ENCODE data around the gene HBG1.
"Not testable (repeated sequence)": the region's sequence is repeated elsewhere in the genome, so short reads cannot be mapped to it uniquely, and the experiment has no call there.

The HBG1 gene

DNA sequence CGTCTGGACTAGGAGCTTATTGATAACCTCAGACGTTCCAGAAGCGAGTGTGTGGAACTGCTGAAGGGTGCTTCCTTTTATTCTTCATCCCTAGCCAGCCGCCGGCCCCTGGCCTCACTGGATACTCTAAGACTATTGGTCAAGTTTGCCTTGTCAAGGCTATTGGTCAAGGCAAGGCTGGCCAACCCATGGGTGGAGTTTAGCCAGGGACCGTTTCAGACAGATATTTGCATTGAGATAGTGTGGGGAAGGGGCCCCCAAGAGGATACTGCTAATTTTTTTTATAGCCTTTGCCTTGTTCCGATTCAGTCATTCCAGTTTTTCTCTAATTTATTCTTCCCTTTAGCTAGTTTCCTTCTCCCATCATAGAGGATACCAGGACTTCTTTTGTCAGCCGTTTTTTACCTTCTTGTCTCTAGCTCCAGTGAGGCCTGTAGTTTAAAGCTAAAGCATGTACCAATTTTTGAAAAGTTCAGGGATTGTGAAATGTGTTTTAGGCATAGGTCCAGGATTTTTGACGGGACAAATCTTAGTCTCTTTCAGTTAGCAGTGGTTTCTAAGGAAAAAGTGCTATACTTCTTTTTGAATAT is at the start of gene HBG1:
Gene HBG1, minus strand, starts transcription at position 51 of the 590 bp plus-strand sequence. CDS start 53 bp downstream, outside the sequence.
- not testable (repeated sequence) for DNase-seq (ENCODE audit: low spot score)

DNA sequence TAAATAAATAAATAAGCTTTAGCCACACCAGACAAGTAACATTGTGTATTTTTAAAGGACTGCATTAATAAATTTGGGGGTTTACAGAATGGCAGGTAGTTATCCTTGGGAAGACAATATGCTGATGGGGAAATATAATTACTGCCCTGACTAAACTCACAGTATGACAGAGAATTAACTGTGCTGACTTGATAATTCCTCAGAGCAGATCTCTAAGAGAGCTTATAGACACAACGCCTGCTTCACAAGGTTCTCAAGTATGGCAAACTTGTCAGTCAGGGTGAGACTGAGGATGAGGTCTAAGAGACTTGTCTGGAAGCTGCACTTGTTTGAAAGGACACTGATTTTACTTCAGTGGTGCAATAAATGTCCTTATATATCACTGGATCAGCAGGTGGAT is 48.8 kb upstream of the HBG1 start:
- no peak for DNase-seq (ENCODE audit: low spot score)

DNA sequence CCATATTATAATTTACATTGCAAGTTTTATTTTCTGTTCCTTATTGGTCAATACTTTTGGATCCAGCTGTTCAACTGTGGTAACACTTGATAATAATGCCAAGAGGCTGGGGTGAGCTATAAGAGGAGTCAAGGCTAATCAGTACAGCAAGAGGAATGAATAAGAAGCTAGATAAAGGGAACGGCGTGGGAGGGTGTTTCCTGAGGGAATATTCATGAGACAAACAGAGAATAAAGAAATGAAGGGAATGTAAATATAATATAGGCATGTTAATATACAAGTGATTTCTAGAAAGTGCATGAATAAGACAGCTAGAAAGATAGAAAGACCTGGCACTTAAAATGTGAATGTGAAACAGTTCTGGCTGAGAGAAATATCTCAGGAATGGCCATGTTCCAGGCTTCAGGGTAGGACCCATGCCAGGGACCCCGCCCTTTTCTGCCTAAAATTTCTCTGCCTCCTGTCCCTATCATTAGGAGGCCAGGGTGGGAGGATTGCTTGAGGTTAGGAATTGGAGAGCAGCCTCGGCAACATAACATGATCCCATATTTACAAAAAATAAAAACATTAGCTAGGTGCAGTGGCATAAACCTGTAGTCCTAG is 48.2 kb upstream of the HBG1 start:
- DNase-seq (ENCODE audit: low spot score) = no peak

DNA sequence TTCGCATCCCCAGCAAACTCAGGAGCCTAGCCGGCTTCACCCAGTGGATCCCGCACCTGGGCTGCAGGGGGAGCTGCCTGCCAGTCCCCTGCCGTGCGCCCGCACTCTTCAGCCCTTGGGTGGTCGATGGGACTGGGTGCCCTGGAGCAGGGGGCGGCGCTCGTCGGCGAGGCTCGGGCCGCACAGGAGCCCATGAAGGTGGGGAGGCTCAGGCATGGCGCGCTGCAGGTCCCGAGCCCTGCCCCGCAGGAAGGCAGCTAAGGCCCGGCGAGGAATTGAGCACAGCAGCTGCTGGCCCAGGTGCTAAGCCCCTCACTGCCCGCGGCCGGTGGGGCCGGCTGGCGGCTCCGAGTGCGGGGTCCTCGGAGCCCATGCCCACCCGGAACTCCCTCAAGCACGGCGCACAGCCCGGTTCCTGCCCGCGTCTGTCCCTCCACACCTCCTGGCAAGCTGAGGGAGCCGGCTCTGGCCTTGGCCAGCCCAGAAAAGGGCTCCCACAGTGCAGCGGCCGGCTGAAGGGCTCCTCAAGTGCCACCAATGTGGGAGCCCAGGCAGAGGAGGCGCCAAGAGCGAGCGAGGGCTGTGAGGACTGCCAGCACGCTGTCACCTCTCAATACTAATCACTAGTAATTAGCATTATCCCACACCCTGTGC is 44.8 kb upstream of the HBG1 start:
- not testable (repeated sequence) for DNase-seq (ENCODE audit: low spot score)

DNA sequence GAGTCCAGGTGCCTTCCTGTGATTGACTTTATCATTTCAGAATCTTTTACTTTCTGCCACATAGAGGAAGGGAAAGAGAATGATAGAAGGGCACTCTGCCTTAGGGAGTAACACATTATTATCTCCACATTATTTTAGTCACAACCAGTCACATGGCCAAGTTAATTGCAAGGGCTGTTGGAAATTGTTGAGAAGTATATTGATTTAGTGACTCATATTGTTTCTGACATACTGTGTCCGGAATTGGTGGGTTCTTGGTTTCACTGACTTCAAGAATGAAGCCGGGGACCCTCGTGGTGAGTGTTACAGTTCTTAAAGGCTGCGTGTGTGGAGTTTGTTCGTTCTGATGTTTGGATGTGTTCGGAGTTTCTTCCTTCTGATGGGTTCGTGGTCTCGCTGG is 43.4 kb upstream of the HBG1 start:
- no peak for DNase-seq (ENCODE audit: low spot score)

DNA sequence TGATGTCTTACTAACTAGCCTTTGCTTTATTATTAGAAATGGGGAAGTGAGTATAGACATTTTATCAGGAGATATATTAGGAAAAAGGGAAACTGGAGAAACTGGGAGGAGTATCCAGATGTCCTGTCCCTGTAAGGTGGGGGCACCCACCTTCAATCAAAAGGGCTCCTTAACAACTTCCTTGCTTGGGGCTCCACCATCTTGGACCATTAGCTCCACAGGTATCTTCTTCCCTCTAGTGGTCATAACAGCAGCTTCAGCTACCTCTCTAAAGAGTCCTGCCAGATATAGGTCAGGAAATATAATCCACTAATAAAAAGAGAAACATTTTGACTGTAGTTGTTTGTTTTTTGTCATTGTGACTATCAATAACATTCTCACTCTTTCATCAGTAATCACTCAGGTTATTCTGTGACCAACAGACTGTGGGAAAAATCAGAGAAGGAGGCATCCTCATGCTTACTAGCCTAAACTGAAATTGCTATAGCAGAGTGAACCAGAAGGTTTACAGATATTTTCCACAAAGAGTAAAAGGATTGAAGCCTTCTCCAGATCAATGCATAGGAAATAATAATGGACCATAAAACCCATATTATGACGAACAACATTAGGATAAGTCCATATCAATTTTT is 41.7 kb upstream of the HBG1 start:
- DNase-seq (ENCODE audit: low spot score) = no peak

DNA sequence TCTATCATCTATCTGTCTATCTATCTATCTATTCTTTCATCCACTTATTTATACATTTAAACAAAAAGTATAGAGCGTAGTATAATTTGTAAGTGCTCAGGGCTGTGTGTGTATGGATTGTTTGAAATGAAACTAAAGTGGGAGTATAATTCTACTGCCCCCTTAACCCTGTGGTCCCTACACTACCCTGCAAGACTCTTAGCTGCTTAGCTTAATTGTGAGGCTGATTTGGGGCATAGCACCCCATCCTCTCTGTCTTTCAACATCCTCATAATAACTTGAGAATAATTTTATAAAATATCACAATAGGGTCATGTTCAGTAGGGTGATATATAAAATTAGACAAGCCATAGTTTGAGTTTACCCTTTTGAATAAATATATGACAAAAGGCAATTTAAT is 40.4 kb upstream of the HBG1 start:
- DNase-seq (ENCODE audit: low spot score) = no peak

DNA sequence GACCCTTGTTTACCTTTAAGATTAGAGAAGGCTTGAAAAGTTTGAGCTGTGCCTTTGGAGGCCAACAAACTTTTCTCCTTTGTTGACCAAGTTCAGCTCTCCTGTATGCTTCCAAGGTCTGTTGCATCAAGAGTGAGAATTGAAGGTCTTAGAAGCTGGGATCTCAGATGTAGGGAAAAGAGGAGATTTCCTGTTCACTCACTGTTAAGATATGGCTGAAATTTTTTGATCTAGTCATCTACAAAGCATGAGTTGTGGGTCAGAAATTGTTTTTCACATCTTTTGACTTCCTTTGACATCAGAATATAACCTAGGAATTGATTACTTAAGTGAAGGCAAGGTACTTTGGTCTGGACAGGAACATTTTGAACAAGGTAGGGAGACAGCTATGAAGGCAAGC is 40.0 kb upstream of the HBG1 start:
- DNase-seq (ENCODE audit: low spot score) = no peak

DNA sequence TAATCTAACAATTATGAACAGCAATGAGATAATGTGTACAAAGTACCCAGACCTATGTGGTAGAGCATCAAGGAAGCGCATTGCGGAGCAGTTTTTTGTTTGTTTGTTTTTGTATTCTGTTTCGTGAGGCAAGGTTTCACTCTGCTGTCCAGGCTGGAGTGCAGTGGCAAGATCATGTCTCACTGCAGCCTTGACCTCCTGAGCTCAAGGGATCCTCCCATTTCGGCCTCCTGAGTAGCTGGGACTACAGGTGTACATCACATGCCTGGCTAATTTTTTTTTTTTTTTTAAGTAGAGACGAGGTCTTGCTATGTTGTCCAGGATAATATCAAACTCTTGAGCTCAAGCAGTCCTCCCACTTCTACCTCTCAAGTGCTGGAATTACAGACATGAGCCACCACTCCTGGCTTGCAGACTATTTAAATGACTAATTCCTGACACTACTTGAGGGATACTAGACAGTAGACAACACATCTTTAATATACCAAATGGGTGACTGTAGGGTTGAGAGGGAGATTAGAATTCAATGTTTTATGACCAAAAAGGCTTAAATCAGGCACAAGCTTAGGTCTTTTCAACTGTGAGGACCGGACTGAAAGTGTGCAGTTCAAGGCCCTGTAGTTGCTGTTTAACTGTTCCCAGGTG is 39.4 kb upstream of the HBG1 start:
- DNase-seq (ENCODE audit: low spot score) = no peak

DNA sequence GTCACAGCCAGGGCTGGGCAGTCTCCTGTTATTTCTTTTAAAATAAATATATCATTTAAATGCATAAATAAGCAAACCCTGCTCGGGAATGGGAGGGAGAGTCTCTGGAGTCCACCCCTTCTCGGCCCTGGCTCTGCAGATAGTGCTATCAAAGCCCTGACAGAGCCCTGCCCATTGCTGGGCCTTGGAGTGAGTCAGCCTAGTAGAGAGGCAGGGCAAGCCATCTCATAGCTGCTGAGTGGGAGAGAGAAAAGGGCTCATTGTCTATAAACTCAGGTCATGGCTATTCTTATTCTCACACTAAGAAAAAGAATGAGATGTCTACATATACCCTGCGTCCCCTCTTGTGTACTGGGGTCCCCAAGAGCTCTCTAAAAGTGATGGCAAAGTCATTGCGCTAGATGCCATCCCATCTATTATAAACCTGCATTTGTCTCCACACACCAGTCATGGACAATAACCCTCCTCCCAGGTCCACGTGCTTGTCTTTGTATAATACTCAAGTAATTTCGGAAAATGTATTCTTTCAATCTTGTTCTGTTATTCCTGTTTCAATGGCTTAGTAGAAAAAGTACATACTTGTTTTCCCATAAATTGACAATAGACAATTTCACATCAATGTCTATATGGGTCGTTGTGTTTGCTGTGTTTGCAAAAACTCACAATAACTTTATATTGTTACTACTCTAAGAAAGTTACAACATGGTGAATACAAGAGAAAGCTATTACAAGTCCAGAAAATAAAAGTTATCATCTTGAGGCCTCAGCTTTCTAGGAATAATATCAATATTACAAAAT is 38.6 kb upstream of the HBG1 start:
- DNase-seq (ENCODE audit: low spot score) = no peak

DNA sequence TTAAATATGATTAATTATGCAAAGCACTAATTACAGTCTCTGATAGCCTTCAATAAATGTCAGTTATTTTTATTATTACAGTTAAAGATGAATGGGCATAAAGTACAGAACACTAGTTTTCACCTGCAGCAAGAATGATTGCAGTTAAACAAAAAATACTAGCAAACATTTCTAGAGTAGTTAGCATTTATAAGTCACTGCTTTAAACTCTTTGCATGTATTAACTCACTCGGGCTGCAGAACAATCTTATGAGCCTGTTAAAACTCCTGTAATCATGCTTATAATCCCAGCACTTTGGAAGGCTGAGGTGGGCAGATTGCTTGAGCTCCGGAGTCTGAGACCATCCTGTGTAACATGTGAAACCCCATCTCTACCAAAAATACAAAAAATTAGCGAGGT is 37.2 kb upstream of the HBG1 start:
- no peak for DNase-seq (ENCODE audit: low spot score)

DNA sequence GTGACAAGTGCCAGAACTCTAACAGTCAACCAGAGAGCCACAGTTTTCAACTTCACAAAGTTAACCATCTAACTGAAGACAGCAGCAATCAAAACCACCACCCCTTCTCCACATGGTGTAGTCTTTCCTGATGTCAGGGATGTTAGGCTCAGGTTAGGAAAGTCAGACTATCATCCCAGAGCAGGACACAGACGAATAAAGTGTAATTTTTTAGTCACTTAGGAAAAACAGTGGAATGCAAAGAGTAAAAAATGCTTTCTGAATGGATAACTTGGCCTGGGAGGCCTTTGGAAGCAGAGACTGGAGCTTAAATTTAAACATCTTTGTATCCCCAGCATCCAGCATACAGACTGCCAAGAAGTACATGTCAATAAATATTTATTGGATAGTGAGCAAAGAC is 36.7 kb upstream of the HBG1 start:
- no peak for DNase-seq (ENCODE audit: low spot score)

DNA sequence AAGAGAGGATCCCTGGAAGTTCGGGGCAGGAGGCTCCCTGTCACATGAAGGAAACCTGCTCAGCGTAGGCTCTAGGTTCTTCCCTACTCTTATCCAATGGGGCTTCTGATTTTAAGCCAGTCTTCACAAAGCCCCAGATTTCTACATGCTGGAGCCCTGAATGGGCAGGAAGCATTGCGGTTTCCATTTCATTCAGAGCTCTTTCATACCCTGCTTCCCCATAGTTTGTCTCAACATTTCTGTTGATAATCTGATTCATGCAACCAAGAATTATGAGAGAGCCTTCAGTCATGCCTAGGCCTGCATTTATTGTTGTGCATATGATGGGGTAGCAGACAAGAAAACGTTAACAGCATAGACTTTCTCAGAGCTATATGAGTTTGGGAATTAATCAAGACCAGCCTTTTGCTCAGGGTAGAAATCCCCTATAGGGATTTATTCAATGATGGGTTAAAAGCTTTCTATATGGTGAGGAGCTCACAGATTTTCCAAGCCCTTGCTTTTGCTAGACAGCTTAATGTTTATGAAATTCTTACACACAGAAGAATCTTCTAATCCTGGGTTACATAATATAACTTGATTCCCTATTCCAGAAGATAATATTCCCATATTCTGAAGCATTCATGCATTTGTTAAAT is 36.2 kb upstream of the HBG1 start:
- no peak for DNase-seq (ENCODE audit: low spot score)

DNA sequence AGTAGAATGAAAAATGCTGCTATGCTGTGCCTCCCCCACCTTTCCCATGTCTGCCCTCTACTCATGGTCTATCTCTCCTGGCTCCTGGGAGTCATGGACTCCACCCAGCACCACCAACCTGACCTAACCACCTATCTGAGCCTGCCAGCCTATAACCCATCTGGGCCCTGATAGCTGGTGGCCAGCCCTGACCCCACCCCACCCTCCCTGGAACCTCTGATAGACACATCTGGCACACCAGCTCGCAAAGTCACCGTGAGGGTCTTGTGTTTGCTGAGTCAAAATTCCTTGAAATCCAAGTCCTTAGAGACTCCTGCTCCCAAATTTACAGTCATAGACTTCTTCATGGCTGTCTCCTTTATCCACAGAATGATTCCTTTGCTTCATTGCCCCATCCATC is 35.0 kb upstream of the HBG1 start:
- DNase-seq (ENCODE audit: low spot score) = no peak

DNA sequence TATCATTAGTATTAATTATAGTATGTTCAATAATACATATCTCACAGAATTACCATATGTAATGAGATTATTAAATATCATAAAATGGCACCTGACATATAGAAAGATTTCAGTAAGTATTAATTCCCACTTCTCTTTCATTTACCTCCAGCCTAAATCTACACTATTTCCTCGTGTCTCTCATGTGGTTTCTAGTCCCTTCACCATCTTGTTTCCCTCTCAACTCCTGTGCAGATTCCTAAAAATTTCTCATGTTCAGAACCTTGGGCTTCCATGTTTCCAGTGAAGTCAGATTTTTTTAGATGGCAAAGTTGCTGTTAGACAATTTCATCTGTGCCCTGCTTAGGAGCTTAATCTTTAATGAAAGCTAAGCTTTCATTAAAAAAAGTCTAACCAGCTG is 34.2 kb upstream of the HBG1 start:
- DNase-seq (ENCODE audit: low spot score) = no peak

DNA sequence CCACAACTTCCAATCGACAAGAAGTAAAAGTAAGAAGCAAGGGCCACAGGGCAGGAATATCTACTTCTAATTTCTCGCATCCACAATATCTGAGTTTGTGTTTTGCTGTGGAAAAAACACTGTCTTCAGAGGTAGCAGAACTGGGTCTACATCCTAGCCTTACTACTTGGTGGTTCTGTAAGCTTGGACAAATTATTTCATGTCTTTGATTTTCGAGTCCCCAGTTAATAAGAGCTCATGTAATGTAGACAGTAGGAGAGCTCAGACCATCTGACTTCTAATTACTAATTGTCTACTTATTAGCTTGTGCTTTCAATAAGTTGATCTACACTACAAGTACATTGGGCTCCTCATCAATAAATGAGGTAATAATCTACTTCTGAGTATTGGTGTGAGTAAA is 33.4 kb upstream of the HBG1 start:
- no peak for DNase-seq (ENCODE audit: low spot score)

DNA sequence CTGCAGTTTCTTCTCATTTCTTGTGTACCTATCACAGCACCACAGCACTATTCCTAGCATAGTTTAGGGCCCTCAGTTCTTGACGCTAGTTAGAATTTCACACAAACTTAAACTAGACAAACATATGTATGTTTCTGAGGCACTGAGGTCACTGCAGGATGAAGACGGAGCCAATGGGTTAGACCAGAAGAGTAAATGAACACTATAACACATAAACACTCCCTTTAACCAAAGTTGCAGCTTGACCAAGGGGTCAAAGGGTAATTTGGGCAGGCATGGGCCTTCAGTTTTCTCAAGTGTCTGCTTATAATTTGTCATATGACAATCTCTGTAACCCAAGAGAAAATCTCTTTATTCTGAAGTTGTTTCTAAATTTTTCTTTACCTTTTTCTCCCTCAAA is 33.0 kb upstream of the HBG1 start:
- DNase-seq (ENCODE audit: low spot score) = no peak

DNA sequence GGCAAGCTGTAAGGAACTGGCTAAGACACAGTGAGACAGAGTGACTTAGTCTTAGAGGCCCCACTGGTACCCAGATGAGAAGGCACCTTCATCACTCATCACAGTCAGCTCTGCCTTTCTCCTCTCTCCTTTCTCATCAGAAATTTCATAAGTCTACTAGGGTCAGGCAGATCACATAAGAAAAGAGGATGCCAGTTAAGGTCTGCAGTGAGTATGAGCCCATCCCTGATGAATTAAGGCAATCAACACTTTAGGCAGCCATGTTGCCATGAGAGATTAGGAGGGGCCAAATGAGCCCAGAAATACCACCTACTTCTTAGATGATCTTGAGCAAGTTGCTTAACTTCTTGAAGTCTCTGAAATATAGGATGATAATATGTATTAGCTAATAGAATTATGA is 31.9 kb upstream of the HBG1 start:
- DNase-seq (ENCODE audit: low spot score) = no peak

DNA sequence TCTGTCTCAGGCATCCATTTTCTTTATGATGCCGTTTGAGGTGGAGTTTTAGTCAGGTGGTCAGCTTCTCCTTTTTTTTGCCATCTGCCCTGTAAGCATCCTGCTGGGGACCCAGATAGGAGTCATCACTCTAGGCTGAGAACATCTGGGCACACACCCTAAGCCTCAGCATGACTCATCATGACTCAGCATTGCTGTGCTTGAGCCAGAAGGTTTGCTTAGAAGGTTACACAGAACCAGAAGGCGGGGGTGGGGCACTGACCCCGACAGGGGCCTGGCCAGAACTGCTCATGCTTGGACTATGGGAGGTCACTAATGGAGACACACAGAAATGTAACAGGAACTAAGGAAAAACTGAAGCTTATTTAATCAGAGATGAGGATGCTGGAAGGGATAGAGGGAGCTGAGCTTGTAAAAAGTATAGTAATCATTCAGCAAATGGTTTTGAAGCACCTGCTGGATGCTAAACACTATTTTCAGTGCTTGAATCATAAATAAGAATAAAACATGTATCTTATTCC is 31.0 kb upstream of the HBG1 start:
- no peak for DNase-seq (ENCODE audit: low spot score)

DNA sequence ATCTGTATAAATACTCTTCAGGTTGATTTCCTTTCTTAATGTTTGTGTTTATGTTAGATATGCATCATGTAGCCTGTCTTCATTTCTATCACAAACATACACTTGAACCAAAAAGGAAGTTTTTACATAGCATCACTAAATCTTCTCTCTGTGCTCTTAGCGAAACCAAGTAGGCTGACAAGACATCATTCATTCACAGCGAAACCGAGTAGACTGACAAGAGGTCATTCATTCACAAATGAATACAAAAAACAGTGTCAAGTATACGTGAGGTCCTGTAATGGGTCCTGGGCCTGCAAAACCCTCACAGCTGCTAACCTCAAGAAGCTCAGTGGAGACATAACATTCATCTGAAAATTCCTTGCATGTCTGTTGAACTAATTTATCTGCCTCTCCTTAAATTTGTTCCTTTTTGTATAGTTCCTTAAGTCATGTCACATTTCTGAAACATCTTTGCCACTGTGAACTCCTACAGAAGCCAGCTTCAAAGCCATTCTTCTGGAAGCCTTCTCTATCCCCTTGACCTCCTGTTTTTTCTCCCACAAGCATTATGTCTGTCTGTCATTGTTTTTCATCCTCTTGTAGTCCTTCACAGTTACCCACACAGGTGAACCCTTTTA is 29.9 kb upstream of the HBG1 start:
- DNase-seq (ENCODE audit: low spot score) = no peak

Data from putamen (tissue), 1 donor.